Measurements from ENCODE around the gene USP38.
"Not testable (repeated sequence)": the region's sequence is repeated elsewhere in the genome, so short reads cannot be mapped to it uniquely, and the experiment has no call there.

USP38 gene, protein sequence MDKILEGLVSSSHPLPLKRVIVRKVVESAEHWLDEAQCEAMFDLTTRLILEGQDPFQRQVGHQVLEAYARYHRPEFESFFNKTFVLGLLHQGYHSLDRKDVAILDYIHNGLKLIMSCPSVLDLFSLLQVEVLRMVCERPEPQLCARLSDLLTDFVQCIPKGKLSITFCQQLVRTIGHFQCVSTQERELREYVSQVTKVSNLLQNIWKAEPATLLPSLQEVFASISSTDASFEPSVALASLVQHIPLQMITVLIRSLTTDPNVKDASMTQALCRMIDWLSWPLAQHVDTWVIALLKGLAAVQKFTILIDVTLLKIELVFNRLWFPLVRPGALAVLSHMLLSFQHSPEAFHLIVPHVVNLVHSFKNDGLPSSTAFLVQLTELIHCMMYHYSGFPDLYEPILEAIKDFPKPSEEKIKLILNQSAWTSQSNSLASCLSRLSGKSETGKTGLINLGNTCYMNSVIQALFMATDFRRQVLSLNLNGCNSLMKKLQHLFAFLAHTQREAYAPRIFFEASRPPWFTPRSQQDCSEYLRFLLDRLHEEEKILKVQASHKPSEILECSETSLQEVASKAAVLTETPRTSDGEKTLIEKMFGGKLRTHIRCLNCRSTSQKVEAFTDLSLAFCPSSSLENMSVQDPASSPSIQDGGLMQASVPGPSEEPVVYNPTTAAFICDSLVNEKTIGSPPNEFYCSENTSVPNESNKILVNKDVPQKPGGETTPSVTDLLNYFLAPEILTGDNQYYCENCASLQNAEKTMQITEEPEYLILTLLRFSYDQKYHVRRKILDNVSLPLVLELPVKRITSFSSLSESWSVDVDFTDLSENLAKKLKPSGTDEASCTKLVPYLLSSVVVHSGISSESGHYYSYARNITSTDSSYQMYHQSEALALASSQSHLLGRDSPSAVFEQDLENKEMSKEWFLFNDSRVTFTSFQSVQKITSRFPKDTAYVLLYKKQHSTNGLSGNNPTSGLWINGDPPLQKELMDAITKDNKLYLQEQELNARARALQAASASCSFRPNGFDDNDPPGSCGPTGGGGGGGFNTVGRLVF

GRCh38 chr4:143184503-143185252, at the start of gene USP38:
USP38 (plus strand) TSS chr4:143184917; CDS start chr4:143185451, 534 bp downstream.
- DNase-seq: peak; percentile 53

GRCh38 chr4:143135358-143135757, 49.4 kb upstream of the USP38 start:
- no peak for DNase-seq

GRCh38 chr4:143140696-143141095, 44.0 kb upstream of the USP38 start:
- no peak for DNase-seq

GRCh38 chr4:143148521-143148920, 36.2 kb upstream of the USP38 start:
- no peak for DNase-seq

GRCh38 chr4:143156853-143157252, 27.9 kb upstream of the USP38 start:
- DNase-seq: no peak

GRCh38 chr4:143163614-143164013, 21.1 kb upstream of the USP38 start:
- DNase-seq: no peak

- not testable (repeated sequence) for DNase-seq
Measured at GRCh38 chr4:143166722-143167121, 18.0 kb upstream of the USP38 start.

DNA sequence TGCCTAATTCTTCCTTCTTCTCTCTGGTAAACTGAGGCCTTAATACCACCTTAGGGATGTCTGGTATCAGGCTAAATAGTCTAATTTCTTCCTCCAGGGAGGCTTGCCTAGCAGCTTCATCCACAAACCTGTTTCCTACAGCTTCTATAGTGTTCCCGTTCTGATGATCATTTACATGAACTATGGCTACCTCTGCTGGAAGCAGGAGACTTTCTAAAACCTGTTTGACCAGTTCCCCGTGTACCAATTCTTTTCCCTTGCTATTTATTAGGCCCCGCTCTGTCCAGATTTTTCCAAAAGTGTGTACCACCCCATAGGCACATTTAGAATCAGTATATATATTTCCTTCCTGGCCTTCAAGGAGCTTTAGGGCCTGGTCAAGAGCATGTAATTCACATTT, 5.8 kb upstream of the USP38 start:
- DNase-seq: no peak

DNA sequence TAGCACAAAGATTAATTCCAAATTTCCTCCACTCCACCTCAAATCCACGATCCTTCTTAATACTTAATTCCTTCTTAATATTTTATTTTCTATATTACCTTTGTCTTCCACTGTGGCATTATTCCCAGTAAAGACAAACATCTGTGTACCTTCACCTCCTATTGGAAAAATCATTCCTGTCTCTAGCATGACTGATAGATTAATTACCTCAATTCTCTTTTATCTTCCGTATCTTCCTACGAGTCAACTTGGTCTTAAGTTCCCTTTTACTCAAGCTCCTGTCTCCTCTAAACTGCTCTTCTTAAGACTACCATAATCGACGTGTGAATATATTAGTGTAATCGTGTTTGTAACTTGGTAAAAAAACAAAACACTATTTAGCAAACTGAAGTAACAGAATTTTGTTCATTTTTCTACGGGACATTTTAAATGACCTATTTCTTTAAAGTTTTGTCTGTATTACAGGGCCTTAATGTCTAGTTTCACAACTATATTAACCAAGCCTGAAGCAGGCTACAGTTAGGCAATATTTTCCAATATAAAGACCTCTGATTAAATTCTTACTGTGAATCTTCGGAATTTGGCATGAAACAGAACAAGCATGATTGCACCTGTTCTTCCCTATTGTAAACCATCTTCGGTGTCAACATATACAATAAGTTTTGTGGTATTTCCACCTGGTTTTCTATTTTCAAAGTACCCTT, 1.1 kb upstream of the USP38 start:
- DNase-seq: no peak

DNA sequence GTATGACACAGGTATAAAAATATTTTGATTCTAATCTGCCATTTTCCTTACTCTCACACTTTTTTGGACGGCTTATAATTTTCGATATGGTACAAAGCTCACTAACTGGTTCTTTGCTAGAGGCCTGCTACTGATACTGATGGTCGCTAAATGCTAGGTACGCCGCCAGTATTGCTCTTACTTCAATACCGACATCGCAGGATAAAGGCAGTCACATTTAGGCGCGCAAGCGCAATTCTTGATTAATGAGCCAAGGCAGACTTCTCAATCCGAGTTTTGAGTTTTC, 557 bp upstream of the USP38 start:
- no peak for DNase-seq

- DNase-seq: no peak
Measured at GRCh38 chr4:143185253-143186107, 763 bp downstream of the USP38 start.

- no peak for DNase-seq
Measured at GRCh38 chr4:143186212-143186611, 1.5 kb downstream of the USP38 start.

DNA sequence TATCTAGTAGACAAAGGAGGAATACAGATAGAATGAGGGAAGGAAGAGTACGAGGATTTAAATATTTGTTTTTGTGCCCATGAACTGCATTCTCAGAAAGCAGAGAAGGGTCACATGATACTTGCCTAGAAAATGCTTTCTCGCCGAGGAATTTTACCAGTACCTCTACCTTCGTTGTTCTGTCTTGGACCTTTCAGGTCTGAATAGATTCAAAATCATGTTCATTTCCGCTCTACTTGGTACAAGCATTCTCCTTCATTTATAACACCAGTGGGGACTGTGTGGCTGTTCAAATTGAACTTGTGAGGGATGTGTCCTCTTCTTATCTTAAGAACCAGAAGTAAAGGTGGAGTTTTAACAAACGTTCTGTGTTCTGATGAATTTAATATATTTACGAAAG, 1.9 kb downstream of the USP38 start:
- DNase-seq: no peak

- DNase-seq: no peak
Measured at GRCh38 chr4:143188136-143189088, 3.7 kb downstream of the USP38 start.

GRCh38 chr4:143189528-143189927, 4.8 kb downstream of the USP38 start:
- DNase-seq: no peak

DNA sequence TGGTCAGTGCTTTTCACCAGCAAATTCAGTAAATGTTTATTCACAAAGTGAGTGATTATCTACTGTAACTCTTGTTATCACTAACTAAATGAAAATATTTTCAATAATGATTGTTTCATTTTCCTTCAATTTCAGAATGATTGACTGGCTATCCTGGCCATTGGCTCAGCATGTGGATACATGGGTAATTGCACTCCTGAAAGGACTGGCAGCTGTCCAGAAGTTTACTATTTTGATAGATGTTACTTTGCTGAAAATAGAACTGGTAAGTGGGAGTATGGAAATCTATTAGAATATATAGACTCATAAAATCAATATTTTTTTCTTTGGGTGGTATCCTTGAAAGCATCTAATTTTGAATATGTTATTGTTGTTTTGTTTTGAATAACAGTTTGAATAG, 10.9 kb downstream of the USP38 start:
- no peak for DNase-seq

DNA sequence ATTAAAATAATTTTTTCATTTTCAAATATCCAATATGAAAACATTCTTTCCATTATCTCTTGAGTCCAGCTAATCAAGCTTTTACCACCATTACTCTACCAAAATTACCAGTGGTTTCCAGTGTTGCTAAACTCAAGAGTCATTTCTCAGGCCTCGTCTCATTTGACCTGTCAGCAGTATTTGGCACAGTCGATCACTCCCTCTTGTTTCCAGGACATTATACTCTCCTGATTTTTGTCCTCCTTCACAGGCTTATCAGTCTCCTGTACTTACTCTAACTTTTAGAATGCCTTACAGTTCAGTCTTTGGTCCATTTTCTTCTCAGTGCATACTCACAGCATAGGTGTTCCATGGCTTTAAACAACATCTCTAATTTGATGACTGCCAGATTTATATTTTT, 11.6 kb downstream of the USP38 start:
- DNase-seq: no peak

DNA sequence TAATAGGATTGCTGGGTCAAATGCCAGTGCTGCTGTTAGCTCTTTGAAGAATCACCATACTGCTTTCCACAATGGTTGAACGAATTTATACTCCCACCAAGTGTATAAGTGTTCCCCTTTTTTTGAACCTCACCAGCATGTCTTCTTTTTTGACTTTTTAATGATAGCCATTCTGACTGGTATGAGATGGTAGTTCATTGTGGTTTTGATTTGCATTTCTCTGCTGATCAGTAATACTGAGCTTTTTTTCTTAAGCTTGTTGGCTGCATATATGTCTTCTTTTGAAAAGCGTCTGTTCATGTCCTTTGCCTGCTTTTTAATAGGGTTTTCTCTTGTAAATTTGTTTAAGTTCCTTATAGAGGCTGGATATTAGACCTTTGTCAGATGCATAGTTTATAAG, 14.8 kb downstream of the USP38 start:
- no peak for DNase-seq

DNA sequence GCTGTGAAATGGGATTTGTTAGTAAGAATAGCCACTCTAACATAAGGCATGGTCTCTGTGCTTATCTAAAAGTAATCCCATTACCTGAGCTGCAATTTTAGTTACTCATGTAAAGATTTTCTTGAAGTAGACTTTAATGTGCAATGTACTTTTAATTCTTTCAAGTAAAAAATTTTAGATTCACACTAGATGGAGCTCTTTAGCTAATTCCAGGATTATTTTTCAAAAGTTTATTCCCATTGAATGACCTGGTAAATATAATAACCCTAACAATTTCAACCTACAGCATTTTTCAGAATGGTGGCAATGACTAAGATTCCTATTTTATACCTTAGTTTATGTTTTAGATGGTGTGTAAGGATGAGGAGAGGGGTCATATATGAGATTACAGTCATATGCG, 18.1 kb downstream of the USP38 start:
- no peak for DNase-seq

- DNase-seq: no peak
Measured at GRCh38 chr4:143203577-143203976, 18.9 kb downstream of the USP38 start.

Data from NCI-H2081 treated with DMSO at 0.1 percent for 48 hours (cell line).